GM18498 (cell line): ENCODE results near the gene SPANXA1.
"Not testable (repeated sequence)": the region's sequence is repeated elsewhere in the genome, so short reads cannot be mapped to it uniquely, and the experiment has no call there.

Experiments used
- ATAC-seq: cut with Tn5 transposase; IDR thresholded peaks from one replicate; pipeline ENCODE4 v1.9.1; 2021; ENCODE audit warnings: mild to moderate bottlenecking, moderate library complexity; ENCODE audit not compliant: unreplicated experiment

SPANXA1 gene

GRCh38 chrX:141584638-141585037 lies at the start of gene SPANXA1:
TSS of gene SPANXA1 (minus strand) at chrX:141584738. CDS start at chrX:141584678, 60 bp downstream.
- not testable (repeated sequence) for ATAC-seq

GRCh38 chrX:141632124-141632523 lies 47.6 kb upstream of the SPANXA1 start:
- no peak for ATAC-seq

GRCh38 chrX:141619336-141619735 lies 34.8 kb upstream of the SPANXA1 start:
- no peak for ATAC-seq

- ATAC-seq: no peak
Measured at GRCh38 chrX:141609111-141609510, 24.6 kb upstream of the SPANXA1 start.

- not testable (repeated sequence) for ATAC-seq
Measured at GRCh38 chrX:141589408-141589807, 4.9 kb upstream of the SPANXA1 start, which contains the start of gene SPANXA2. TSS of gene SPANXA2 (plus strand) at chrX:141589708. CDS start at chrX:141589768, 60 bp downstream.

GRCh38 chrX:141542551-141542950 lies 42.0 kb downstream of the SPANXA1 start:
- ATAC-seq: not testable (repeated sequence)
